SK-N-SH (cell line): ENCODE results near the gene SREBF2. TPM values are rescaled to one million over a fixed set of nuclear protein-coding genes. Genes with fewer than 3 reads are reported as not detected.

Experiments used
- CTCF ChIA-PET: fragments of 300-600, 350-600 bp; formaldehyde crosslinking; extraction: SDS; loops from one replicate; lab custom pipeline; 2021; lab: Yijun Ruan, JAX
- POLR2A ChIA-PET: fragments of 350-600 bp; sonication (Branson Sonifier 250); formaldehyde crosslinking; extraction: SDS; loops from one replicate; lab custom pipeline; 2020; ENCODE audit warnings: antibody characterized with exemption, inconsistent platforms; lab: Yijun Ruan, JAX
- DNase-seq: peaks from one replicate; pipeline ENCODE4 v3.0.0; 2012
- H2AFZ ChIP-seq: fragments of 200-600 bp; sonication (generic); 2 replicates; pipeline ENCODE4 v1.8.1; 2016; ENCODE audit warnings: antibody characterized with exemption, mild to moderate bottlenecking, low read depth
- H3F3A ChIP-seq: fragments of 200-600 bp; sonication (generic); replicated peaks from 2 replicates; pipeline ENCODE3; 2016; ENCODE audit warnings: antibody characterized with exemption, mild to moderate bottlenecking; ENCODE audit not compliant: insufficient read depth
- H3K27ac ChIP-seq, 2 experiments: fragments of 200-500 bp in 1 of 2; fragments of 200-600 bp in 1 of 2; sonication (Bioruptor generic) in 1 of 2; sonication (generic), shearing (Covaris generic) in 1 of 2; 2 replicates each; pipeline versions ENCODE4 v1.5.1 to v1.6.1; 2014 to 2016; ENCODE audit warnings: low read depth in 2 of 2, inconsistent platforms in 1 of 2, low read length in 1 of 2, mild to moderate bottlenecking in 1 of 2, mixed read lengths in 1 of 2
- H3K27me3 ChIP-seq: fragments of 200-600 bp; sonication (generic), shearing (Covaris generic); 2 replicates; pipeline ENCODE4 v1.6.1; 2016; ENCODE audit warnings: mixed run types; ENCODE audit not compliant: insufficient read depth
- H3K36me3 ChIP-seq, 2 experiments: fragments of 200-500 bp in 1 of 2; fragments of 200-600 bp in 1 of 2; sonication (Bioruptor generic) in 1 of 2; sonication (generic) in 1 of 2; replicated peaks in 1 of 2; 2 replicates each; pipeline versions ENCODE3 to v1.5.1; 2014 to 2016; ENCODE audit warnings: low read length in 1 of 2, mild to moderate bottlenecking in 1 of 2; ENCODE audit not compliant: insufficient read depth in 2 of 2, control insufficient read depth in 1 of 2
- H3K4me1 ChIP-seq, 2 experiments: fragments of 200-500 bp in 1 of 2; fragments of 200-600 bp in 1 of 2; sonication (Bioruptor generic) in 1 of 2; sonication (generic), shearing (Covaris generic) in 1 of 2; 2 replicates each; pipeline versions ENCODE4 v1.5.1 to v1.6.1; 2014 to 2016; ENCODE audit warnings: low read depth in 1 of 2, low read length in 1 of 2, mixed run types in 1 of 2; ENCODE audit not compliant: insufficient read depth in 2 of 2, control insufficient read depth in 1 of 2
- H3K4me2 ChIP-seq: fragments of 200-600 bp; sonication (generic), shearing (Covaris generic); 2 replicates; pipeline ENCODE4 v1.6.1; 2017; ENCODE audit warnings: mixed run types
- H3K4me3 ChIP-seq, 2 experiments: fragments of 200-500 bp in 1 of 2; fragments of 200-600 bp in 1 of 2; sonication (Bioruptor generic) in 1 of 2; sonication (generic), shearing (Covaris generic) in 1 of 2; 2 replicates each; pipeline versions ENCODE4 v1.5.1 to v1.8.1; 2014 to 2016; ENCODE audit warnings: low read depth in 2 of 2, inconsistent platforms in 1 of 2, low read length in 1 of 2, mild to moderate bottlenecking in 1 of 2, mixed read lengths in 1 of 2, moderate library complexity in 1 of 2
- H3K79me2 ChIP-seq: fragments of 200-600 bp; sonication (generic); 2 replicates; pipeline ENCODE4 v1.8.1; 2017; ENCODE audit warnings: mild to moderate bottlenecking; ENCODE audit not compliant: insufficient read depth
- H3K9ac ChIP-seq: fragments of 200-600 bp; sonication (generic); 2 replicates; pipeline ENCODE4 v1.6.1; 2017; ENCODE audit warnings: mixed run types
- H3K9me2 ChIP-seq: fragments of 200-600 bp; sonication (generic); 2 replicates; pipeline ENCODE4 v1.6.1; 2017; ENCODE audit warnings: mixed run types
- H3K9me3 ChIP-seq: fragments of 200-600 bp; sonication (generic); 2 replicates; pipeline ENCODE4 v1.6.1; 2017; ENCODE audit warnings: mixed run types, mild to moderate bottlenecking, moderate library complexity
- H4K20me1 ChIP-seq: fragments of 200-600 bp; sonication (generic); 2 replicates; pipeline ENCODE4 v1.6.1; 2017; ENCODE audit warnings: mild to moderate bottlenecking, mixed run types; ENCODE audit not compliant: insufficient read depth
- EZH2phosphoT487 ChIP-seq: fragments of 200-600 bp; sonication (generic); IDR thresholded peaks from 2 replicates; pipeline ENCODE4 v1.6.1; 2017; ENCODE audit warnings: low read depth, mixed run types, mild to moderate bottlenecking, antibody characterized with exemption, moderate library complexity, borderline replicate concordance
- FOXM1 ChIP-seq: IDR thresholded peaks from 2 replicates; pipeline ENCODE4 v1.4.0; 2012; ENCODE audit warnings: low read depth, mild to moderate bottlenecking
- GABPA ChIP-seq: IDR thresholded peaks from 2 replicates; pipeline ENCODE4 v1.4.0; 2012; ENCODE audit warnings: low read depth, mild to moderate bottlenecking
- GATA2 ChIP-seq: sonication (generic); formaldehyde crosslinking; IDR thresholded peaks from 2 replicates; pipeline ENCODE4 v1.5.0; 2020; ENCODE audit warnings: mild to moderate bottlenecking, missing genetic modification reagents
- IRF3 ChIP-seq: fragments of 150-350 bp; IDR thresholded peaks from 2 replicates; pipeline ENCODE4 v1.6.1; 2016; ENCODE audit warnings: mild to moderate bottlenecking, low read depth, low read length
- MXI1 ChIP-seq: IDR thresholded peaks from 2 replicates; pipeline ENCODE4 v1.6.1; 2012; ENCODE audit warnings: mild to moderate bottlenecking, low read depth, low read length, improper control_type of control experiment
- NFIC ChIP-seq: IDR thresholded peaks from 2 replicates; pipeline ENCODE4 v1.4.0; 2012; ENCODE audit warnings: borderline replicate concordance
- NRF1 ChIP-seq: IDR thresholded peaks from 2 replicates; pipeline ENCODE4 v1.6.1; 2012; ENCODE audit warnings: low read depth, mild to moderate bottlenecking, low read length
- PBX3 ChIP-seq: IDR thresholded peaks from 2 replicates; pipeline ENCODE4; 2012
- POLR2AphosphoS5 ChIP-seq: IDR thresholded peaks from 2 replicates; pipeline ENCODE4 v1.6.1; 2012; ENCODE audit warnings: low read depth, low read length
- RFX5 ChIP-seq: IDR thresholded peaks from 2 replicates; pipeline ENCODE4 v1.6.1; 2012; ENCODE audit warnings: mild to moderate bottlenecking, improper control_type of control experiment, low read length
- SIN3A ChIP-seq: IDR thresholded peaks from 2 replicates; pipeline ENCODE4 v1.6.1; 2012; ENCODE audit warnings: low read depth, mild to moderate bottlenecking, low read length, moderate library complexity, borderline replicate concordance
- TEAD4 ChIP-seq: IDR thresholded peaks from 2 replicates; pipeline ENCODE4 v1.4.0; 2012; ENCODE audit warnings: mild to moderate bottlenecking, borderline replicate concordance; ENCODE audit not compliant: insufficient read depth
- USF2 ChIP-seq: fragments of 150-350 bp; IDR thresholded peaks from 2 replicates; pipeline ENCODE4 v1.6.1; 2017; ENCODE audit warnings: antibody characterized with exemption, low read length, low read depth, borderline replicate concordance
- ZBTB33 ChIP-seq: IDR thresholded peaks from 2 replicates; pipeline ENCODE4 v1.4.0; 2012; ENCODE audit warnings: low read depth, borderline replicate concordance
- WGBS: methylation state at CpG from one replicate; pipeline ENCODE4 v1.1.6; 2017; ENCODE audit warnings: low lambda C conversion rate; 5-methylcytosine and 5-hydroxymethylcytosine counted together
- polyA plus RNA-seq, 3 experiments: library from polyadenylated mRNA; depleted of rRNA; stranded (reverse); fragments of >200 nt; gene quantifications; 2 replicates each; pipeline ENCODE4 v1.2.3, GENCODE V29; 2012
- TF ChIP-seq, protein P1 (sequence below): IDR thresholded peaks from 2 replicates; pipeline ENCODE4 v1.6.1; 2012; ENCODE audit warnings: mild to moderate bottlenecking, low read depth, low read length, moderate library complexity

Gene SREBF2
- polyA plus RNA-seq, 1 of the 3 experiments (the other 2 are of a cell fraction): 7.5 TPM

GRCh38 chr22:41793871-41794270 lies 39.0 kb upstream of the SREBF2 start:
- no peaks in the 10 kb centered on the region for H3K27me3 ChIP-seq
- no peaks in the 10 kb centered on the region for H3K36me3 ChIP-seq
- H4K20me1 ChIP-seq: no peaks in the 10 kb centered on the region
- no peak for TF ChIP-seq USF2
- no peak for TF ChIP-seq POLR2AphosphoS5
- TF ChIP-seq, protein P1, sequence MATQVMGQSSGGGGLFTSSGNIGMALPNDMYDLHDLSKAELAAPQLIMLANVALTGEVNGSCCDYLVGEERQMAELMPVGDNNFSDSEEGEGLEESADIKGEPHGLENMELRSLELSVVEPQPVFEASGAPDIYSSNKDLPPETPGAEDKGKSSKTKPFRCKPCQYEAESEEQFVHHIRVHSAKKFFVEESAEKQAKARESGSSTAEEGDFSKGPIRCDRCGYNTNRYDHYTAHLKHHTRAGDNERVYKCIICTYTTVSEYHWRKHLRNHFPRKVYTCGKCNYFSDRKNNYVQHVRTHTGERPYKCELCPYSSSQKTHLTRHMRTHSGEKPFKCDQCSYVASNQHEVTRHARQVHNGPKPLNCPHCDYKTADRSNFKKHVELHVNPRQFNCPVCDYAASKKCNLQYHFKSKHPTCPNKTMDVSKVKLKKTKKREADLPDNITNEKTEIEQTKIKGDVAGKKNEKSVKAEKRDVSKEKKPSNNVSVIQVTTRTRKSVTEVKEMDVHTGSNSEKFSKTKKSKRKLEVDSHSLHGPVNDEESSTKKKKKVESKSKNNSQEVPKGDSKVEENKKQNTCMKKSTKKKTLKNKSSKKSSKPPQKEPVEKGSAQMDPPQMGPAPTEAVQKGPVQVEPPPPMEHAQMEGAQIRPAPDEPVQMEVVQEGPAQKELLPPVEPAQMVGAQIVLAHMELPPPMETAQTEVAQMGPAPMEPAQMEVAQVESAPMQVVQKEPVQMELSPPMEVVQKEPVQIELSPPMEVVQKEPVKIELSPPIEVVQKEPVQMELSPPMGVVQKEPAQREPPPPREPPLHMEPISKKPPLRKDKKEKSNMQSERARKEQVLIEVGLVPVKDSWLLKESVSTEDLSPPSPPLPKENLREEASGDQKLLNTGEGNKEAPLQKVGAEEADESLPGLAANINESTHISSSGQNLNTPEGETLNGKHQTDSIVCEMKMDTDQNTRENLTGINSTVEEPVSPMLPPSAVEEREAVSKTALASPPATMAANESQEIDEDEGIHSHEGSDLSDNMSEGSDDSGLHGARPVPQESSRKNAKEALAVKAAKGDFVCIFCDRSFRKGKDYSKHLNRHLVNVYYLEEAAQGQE: no peak
- no peak for TF ChIP-seq EZH2phosphoT487
- TF ChIP-seq NRF1: no peak
- TF ChIP-seq ZBTB33: no peak
- no peak for TF ChIP-seq MXI1
- no peak for TF ChIP-seq FOXM1
- TF ChIP-seq IRF3: no peak
- TF ChIP-seq TEAD4: no peak
- no peak for TF ChIP-seq RFX5
- no peak for TF ChIP-seq NFIC
- no peak for TF ChIP-seq SIN3A
- no peak for TF ChIP-seq GABPA
- TF ChIP-seq PBX3: no peak
- TF ChIP-seq GATA2 (CRISPR knock-in tag): no peak
- TF ChIP-seq, all 33 proteins: peak for 0
- H3K9ac ChIP-seq: no peak overlapping the region
- no peak overlapping the region for H3K27ac ChIP-seq
- H3K4me1 ChIP-seq: no peaks in the 10 kb centered on the region
- H3K79me2 ChIP-seq: no peaks in the 10 kb centered on the region
- DNase-seq: no peak
- WGBS: 77% methylated on average over 1 of the region's 3 CpGs
- POLR2A ChIA-PET: no interaction called here
- CTCF ChIA-PET: no interaction called here
- no peak overlapping the region for H2AFZ ChIP-seq
- no peaks in the 10 kb centered on the region for H3K9me2 ChIP-seq
- no peak overlapping the region for H3K4me3 ChIP-seq
- H3K9me3 ChIP-seq: no peaks in the 10 kb centered on the region
- H3K4me2 ChIP-seq: no peak overlapping the region
- no peaks in the 10 kb centered on the region for H3F3A ChIP-seq
